Measurements from ENCODE around the gene ZNF302. TPM values are rescaled to one million over a fixed set of nuclear protein-coding genes. Genes with fewer than 3 reads are reported as not detected.

ZNF302 gene
- total RNA-seq, 4 donors from 2014 or later = 14.9 to 43.2 (median 28.2) TPM

GRCh38 chr19:34644991-34645461 is 32.5 kb upstream of the ZNF302 start:
- TF ChIP-seq POLR2A (IDR thresholded peaks at IDR 0.05) = no peak
- TF ChIP-seq CTCF (IDR thresholded peaks at IDR 0.05 in 4 of 5, conservative IDR thresholded peaks at IDR 0.05 in 1 of 5) = no peak
- in situ Hi-C loops (cut with MboI; ENCODE audit: low sequenced_read_pairs in 4 of 4) = loop anchor here in 2 of 4 donors (5.0 kb wide), 1 partner anchor 67 kb away; no protein-coding TSS in a partner anchor

GRCh38 chr19:34645551-34645950 is 31.9 kb upstream of the ZNF302 start:
- H3K27me3 ChIP-seq = no peaks in the 10 kb centered on the region
- no peak for TF ChIP-seq CTCF (IDR thresholded peaks at IDR 0.05 in 4 of 5, conservative IDR thresholded peaks at IDR 0.05 in 1 of 5)
- no peaks in the 10 kb centered on the region for H3K9me3 ChIP-seq
- no peak overlapping the region for H3K4me3 ChIP-seq
- peaks cover 9 to 12% of the 10 kb centered on the region in 2 donors for H3K4me1 ChIP-seq
- in situ Hi-C loops (cut with MboI; ENCODE audit: low sequenced_read_pairs in 4 of 4) (no loop called here), intact Hi-C loops (cut with DNase I; ENCODE audit: low total_unique reads) (no loop called here)
- no peaks in the 10 kb centered on the region for H3K36me3 ChIP-seq
- peak overlapping the region in 2 of 4 donors; percentile 5 to 61 for H3K27ac ChIP-seq
- ATAC-seq (peak in 1 of 2 donors; percentile 89), DNase-seq (peak in 1 of 2 donors; percentile 49)

More at GRCh38 chr19:34644991-34645461, 32.5 kb upstream of the ZNF302 start:
- ATAC-seq = peak in 1 of 2 donors; percentile 63
- Histone ChIP-seq H3K27me3 (no peaks in the 10 kb centered on the region), H3K27ac (peak overlapping the region in 2 of 4 donors; percentile 5 to 61), H3K4me1 (peaks cover 9 to 12% of the 10 kb centered on the region in 2 donors), H3K9me3 (no peaks in the 10 kb centered on the region), H3K36me3 (no peaks in the 10 kb centered on the region), H3K4me3 (no peak overlapping the region)
- DNase-seq = no peak
- intact Hi-C loops (cut with DNase I; ENCODE audit: low total_unique reads) = no loop called here

- no peak for ATAC-seq
- DNase-seq = no peak
- in situ Hi-C loops (cut with MboI; ENCODE audit: low sequenced_read_pairs in 4 of 4) = loop anchor here in 1 of 4 donors (5.0 kb wide), 1 partner anchor 62 kb away; no protein-coding TSS in a partner anchor
- Histone ChIP-seq H3K36me3 (no peaks in the 10 kb centered on the region), H3K9me3 (no peaks in the 10 kb centered on the region), H3K4me1 (peaks cover 4 to 16% of the 10 kb centered on the region in 2 donors), H3K4me3 (no peak overlapping the region), H3K27ac (no peak overlapping the region), H3K27me3 (no peaks in the 10 kb centered on the region)
- intact Hi-C loops (cut with DNase I; ENCODE audit: low total_unique reads) = no loop called here
- TF ChIP-seq CTCF (IDR thresholded peaks at IDR 0.05 in 4 of 5, conservative IDR thresholded peaks at IDR 0.05 in 1 of 5) (no peak), POLR2A (IDR thresholded peaks at IDR 0.05) (no peak)
Observed at GRCh38 chr19:34649886-34650543, 27.5 kb upstream of the ZNF302 start.

GRCh38 chr19:34651747-34652146 is 25.7 kb upstream of the ZNF302 start:
- ATAC-seq (no peak), DNase-seq (no peak)
- H3K4me3 ChIP-seq = peak overlapping the region in 1 of 4 donors; percentile 4
- H3K27ac ChIP-seq = no peak overlapping the region
- no peaks in the 10 kb centered on the region for H3K9me3 ChIP-seq
- intact Hi-C loops (cut with DNase I; ENCODE audit: low total_unique reads) = no loop called here
- in situ Hi-C loops (cut with MboI; ENCODE audit: low sequenced_read_pairs in 4 of 4) = loop anchor here in 1 of 4 donors (5.0 kb wide), 1 partner anchor 61 kb away; no protein-coding TSS in a partner anchor
- peaks cover 6 to 13% of the 10 kb centered on the region in 2 donors for H3K4me1 ChIP-seq
- no peaks in the 10 kb centered on the region for H3K36me3 ChIP-seq
- H3K27me3 ChIP-seq = no peaks in the 10 kb centered on the region
- TF ChIP-seq POLR2A (IDR thresholded peaks at IDR 0.05) (no peak), CTCF (IDR thresholded peaks at IDR 0.05 in 4 of 5, conservative IDR thresholded peaks at IDR 0.05 in 1 of 5) (no peak)
